GM18507 (cell line): ENCODE measurements around the gene LRBA.
A peak's percentile ranks its signal among the peaks of the same experiment; 100 is the strongest.

Source experiments
- DNase-seq: peaks from one replicate; pipeline ENCODE4 v3.0.0; 2011; ENCODE audit warnings: low read depth; ENCODE audit not compliant: insufficient read length; ENCODE audit errors: extremely low spot score
- FAIRE-seq: peaks from 2 replicates; lab custom pipeline; 2011; peaks lifted over from hg19 to GRCh38; lab: Jason Lieb, UNC

LRBA gene

DNA sequence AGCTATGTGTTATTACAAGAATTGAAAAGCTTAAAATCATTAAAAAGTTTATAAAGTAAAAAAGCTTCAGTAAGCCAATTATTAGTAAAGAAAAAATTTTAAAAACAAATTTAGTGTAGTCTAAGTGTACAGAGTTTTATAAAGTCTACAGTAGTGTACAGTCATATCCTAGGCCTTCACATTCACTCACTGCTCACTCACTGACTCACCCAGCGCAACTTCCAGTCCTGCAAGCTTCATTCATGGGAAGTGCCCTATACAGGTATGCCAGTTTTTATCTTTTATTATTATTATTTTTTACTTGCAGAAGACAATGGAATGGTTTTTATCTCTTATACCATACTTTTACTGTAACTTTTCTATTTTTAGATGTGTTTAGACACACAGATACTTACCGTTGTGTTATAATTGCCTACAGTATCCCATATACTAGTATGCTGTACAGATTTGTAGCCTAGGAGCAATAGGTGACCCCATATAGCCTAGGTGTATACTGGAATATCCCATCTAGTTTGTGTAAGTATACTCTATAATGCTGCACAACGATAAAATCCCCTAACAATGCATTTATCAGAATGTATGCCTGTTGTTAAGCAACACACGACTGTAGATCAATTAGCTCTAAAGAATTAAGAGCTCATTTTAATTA, 706.1 kb downstream of the LRBA start:
- DNase-seq (no peak), FAIRE-seq (no peak)

DNA sequence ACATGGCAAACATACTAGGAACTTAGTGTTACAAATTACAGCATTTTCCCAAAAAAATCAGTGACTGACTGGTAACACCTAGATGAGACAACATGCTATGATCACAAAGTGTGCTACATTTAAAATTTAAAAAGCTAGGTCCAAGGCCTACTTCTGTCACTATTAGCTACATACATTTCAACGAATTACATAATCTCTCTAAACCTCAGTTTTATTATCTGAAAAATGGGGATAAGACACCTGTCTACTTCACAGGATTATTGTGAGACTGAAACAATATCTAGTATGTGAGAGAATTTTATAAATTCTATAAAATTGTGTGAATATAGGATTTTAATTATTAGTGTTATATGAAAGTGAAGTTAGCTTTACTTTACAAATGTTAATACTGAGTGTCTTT, 708.4 kb downstream of the LRBA start:
- DNase-seq (no peak), FAIRE-seq (no peak)

DNA sequence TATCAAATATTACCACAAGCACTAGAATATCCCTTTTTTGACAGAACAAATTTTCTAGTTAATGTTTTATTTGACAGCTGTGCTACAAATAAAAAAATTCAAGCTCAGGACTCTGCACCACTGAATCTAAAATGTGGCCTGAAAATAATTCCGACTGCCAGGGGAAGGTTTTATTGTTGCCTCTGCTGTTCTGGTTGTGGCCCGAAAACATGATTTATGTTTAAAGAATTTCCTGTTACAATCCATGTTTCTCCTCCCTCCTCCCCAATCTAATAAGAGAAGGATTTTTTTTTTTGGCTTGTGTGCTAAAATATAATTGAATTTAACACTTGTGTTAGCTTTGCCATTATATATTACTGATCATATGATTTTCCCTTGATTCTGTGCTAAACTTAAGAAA, 709.1 kb downstream of the LRBA start:
- FAIRE-seq: no peak
- no peak for DNase-seq

DNA sequence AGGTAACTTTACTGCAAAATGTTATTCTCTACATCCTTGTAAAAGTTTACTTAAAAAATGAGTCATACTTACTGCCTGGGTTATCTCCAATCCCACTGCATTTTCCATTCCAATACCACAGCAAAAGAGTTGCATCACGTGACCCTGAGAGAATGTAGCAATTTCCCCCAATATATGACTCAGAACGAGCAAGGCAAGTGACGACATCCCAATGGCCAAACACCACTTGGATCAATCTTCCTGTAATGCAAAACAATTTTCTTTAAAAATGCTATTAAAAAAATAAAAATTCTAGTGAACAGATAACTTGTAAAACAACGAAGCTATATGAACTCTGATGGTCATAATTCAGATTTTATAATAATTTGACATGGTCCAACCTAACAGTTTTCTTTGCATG, 712.5 kb downstream of the LRBA start:
- DNase-seq: no peak
- FAIRE-seq: peak; percentile 38

GRCh38 chr4:150299816-150300215, 715.3 kb downstream of the LRBA start:
- FAIRE-seq (no peak), DNase-seq (no peak)

GRCh38 chr4:150297861-150298474, 717.1 kb downstream of the LRBA start:
- DNase-seq: no peak
- FAIRE-seq: peak; percentile 69

DNA sequence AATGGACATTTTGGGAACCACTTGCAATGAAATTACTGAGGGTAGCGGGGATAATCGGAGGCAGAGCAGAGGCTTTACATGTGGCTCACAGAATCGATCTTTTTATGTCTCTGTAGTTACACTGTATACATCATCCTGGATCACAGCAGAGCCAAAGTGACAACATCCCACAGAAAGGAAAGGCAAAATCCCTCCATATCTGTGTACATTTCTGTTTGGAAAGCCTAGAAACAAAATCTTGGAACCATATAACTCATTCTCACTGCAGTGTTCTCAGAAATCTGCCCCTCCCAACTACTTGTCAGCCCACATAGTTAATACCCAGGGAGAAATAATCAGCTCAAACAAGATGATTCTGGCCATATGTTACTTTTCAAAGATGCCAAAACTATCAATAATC, 725.2 kb downstream of the LRBA start:
- FAIRE-seq: no peak

DNA sequence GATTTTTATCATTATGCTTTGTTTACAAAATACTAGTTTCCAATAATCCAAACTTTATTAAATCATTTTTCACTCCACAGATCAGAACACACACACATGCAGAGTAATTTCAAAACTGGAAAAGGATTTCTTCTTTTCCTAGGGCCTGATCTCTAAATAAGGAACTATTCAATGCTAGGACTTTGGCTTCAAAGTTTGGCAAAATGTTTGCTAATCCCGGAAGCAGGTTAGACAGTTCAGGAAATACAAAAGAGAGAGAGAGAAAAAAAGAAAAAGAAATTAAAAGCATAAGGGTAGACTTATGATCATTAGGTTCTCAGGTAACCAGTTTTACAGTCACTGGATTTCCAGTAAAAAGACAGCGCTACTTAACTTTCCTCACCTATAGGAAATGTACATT, 725.9 kb downstream of the LRBA start:
- no peak for DNase-seq
- no peak for FAIRE-seq

More for the DNA sequence above, 725.2 kb downstream of the LRBA start:
- DNase-seq: no peak

DNA sequence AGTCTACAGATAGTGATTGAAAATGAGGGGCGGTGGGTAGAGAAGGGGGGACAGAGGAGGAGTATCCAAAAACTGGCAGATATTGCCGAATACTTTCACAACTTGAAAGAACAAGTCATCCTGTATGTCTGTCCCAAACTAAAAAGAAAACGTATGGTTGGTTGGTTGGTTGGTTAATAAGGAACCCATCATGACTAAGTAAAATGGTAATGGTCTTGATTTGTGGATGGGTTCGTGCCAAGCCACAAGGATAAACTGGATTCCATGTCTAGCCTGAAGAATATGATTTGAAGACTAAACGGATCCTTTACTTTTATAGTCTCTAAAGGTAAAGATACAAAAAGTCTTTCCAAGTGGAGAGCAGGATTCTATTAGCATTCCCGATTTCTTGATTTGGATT, 728.4 kb downstream of the LRBA start:
- DNase-seq: no peak
- FAIRE-seq: no peak

DNA sequence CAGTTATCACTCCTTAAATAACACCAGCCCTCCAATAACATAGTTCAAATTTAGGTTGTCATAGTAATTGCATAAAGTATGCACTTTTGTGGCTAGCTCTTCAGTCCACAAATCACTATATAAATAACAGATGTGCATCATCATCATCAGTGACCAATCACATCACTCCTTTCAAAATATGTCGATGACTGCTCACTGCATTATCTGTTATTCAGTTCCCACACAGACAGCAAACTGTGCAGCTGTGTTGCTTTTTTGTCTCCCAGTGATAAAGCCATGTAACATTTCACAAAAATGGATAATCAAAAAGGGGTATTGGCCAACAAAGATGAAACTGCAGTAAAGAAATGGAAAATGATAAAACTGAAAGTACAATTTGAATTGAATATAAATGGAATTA, 731.4 kb downstream of the LRBA start:
- no peak for FAIRE-seq
- DNase-seq: no peak

- DNase-seq: no peak
- FAIRE-seq: no peak
Measured at GRCh38 chr4:150280975-150281374, 734.1 kb downstream of the LRBA start.

DNA sequence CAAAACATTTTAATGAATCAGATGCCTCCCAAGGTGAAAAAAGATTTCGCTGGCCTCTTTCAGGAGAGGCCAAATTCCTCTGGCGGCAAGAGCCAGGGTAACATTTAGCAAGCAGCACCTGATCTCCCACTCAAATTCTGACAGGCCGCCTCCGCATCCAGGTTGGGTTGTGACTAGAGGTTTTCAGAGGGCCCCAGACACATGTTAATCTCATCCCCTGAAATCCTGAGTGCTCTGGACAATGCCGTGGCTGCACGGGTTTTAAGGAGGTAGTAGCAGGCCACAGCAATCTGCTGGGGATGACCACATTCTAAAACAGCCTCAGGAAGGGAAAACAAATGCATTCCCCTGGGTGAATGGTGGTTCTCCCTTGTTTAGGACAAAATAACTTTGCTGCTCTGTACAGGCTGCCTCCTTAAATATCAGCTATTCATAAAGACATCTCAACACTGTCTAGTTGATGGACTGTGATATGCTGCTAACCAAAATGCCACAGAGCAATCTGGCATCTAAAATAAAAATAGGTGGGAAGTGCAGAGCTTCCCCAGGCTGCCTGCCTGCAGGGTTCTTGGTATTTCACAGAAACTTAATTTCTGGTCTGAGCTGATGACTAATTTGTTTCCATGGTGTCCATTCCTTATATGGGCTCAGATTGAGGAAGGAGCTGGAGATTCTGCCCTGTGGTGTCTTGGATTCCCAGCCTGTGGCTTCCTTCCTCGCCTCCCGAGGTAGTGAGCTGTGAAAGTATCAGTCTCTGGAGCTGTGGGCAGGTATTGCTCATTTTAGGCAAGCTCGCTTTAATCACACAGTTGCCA, 734.8 kb downstream of the LRBA start:
- FAIRE-seq: no peak
- DNase-seq: no peak

- FAIRE-seq (no peak), DNase-seq (no peak)
Measured at GRCh38 chr4:150278206-150278605, 736.9 kb downstream of the LRBA start.

GRCh38 chr4:150268444-150268843, 746.6 kb downstream of the LRBA start:
- FAIRE-seq (no peak), DNase-seq (no peak)

- DNase-seq: no peak
- no peak for FAIRE-seq
Measured at GRCh38 chr4:150265806-150266205, 749.3 kb downstream of the LRBA start.

- no peak for DNase-seq
- no peak for FAIRE-seq
Measured at GRCh38 chr4:150264595-150265161, 750.4 kb downstream of the LRBA start.

GRCh38 chr4:150262611-150263010, 752.5 kb downstream of the LRBA start:
- DNase-seq (no peak), FAIRE-seq (no peak)

GRCh38 chr4:150261571-150261970, 753.5 kb downstream of the LRBA start:
- FAIRE-seq: no peak
- DNase-seq: no peak

DNA sequence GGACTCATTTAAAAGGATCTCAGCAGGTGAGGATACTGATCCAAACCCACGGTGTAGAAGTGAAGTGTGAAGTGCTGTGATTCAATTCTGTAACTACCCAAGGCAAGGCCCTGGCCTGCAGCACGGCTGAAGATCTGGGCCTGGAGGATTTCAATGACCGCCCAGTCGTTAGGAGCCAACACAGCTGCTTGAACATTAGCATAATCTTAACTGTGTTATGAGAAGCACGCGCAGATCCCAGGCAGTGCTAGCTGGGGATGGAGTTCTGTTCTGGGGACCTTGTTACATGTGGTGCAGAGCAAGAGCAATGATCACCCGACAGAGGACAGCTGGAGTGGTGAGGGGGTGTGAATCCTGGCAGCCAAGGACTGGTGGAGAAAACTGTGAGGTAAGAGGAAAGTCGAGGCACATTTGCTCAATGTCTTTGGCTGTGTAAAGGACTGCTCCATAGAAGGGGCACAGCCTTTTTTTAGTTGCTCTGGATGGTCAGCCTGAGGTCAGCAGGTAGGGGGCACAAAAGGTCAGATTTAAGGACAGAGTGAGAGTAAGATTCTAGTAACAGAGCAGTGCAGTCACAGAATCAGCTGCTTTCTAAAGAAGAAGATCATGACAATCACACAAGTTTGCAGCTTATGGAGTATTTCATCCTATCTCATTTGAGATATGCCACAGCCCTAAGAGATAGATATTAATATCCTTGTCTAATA, 755.1 kb downstream of the LRBA start:
- FAIRE-seq (no peak), DNase-seq (no peak)

DNA sequence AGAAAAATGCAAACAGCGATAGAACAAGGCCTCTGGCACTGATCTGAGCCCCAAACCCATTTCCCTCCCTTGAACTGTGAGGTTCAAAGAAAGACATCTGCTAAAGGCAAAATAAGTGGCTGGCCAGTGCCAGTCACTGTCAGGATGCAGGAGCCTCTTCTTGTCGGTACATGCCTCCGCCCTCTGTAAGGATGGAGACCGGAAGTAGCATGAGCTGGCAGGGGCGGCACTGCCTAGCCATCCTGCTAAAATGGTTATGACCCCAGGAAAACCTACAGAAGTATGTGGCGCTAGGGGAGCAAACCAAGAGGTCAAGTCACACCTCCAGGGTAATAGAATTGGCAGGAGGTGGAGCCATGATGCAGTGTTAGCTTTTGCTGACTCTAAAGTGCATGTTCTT, 756.5 kb downstream of the LRBA start:
- DNase-seq: no peak
- FAIRE-seq: no peak
